Urothelium cell line (cell line): ENCODE results near the gene ERMARD.

Experiments used
- DNase-seq: peaks from one replicate; pipeline ENCODE4 v3.0.0; 2011; ENCODE audit warnings: low spot score, mixed read lengths
- FAIRE-seq: peaks from 2 replicates; lab custom pipeline; 2011; peaks lifted over from hg19 to GRCh38; lab: Jason Lieb, UNC

Gene ERMARD

GRCh38 chr6:169751242-169752073 lies at the start of gene ERMARD, which contains the start of gene DYNLT2:
Gene ERMARD, plus strand, starts transcription at chr6:169751622. Its CDS starts 36 bp downstream, at chr6:169751658.
Gene DYNLT2, minus strand, starts transcription at chr6:169751572. Its CDS starts 114 bp downstream, at chr6:169751458.
- DNase-seq (peak; percentile 94), FAIRE-seq (peak; percentile 55)

GRCh38 chr6:169701954-169702839 lies 49.2 kb upstream of the ERMARD start, which contains the start of the genes C6orf120 and WDR27:
Gene C6orf120, plus strand, starts transcription at chr6:169702126. Its CDS starts 334 bp downstream, at chr6:169702460.
Gene WDR27, minus strand, starts transcription at chr6:169702029. Its CDS starts 13,024 bp downstream, at chr6:169689005.
- peak; percentile 96 for DNase-seq
- no peak for FAIRE-seq

GRCh38 chr6:169702840-169703246 lies 48.6 kb upstream of the ERMARD start:
- FAIRE-seq (no peak), DNase-seq (no peak)

GRCh38 chr6:169707772-169708171 lies 43.6 kb upstream of the ERMARD start:
- DNase-seq (no peak), FAIRE-seq (no peak)

- DNase-seq (no peak), FAIRE-seq (no peak)
Measured at GRCh38 chr6:169709293-169709692, 42.1 kb upstream of the ERMARD start.

- DNase-seq: no peak
- no peak for FAIRE-seq
Measured at GRCh38 chr6:169710009-169710408, 41.4 kb upstream of the ERMARD start.

GRCh38 chr6:169714178-169714577 lies 37.2 kb upstream of the ERMARD start:
- DNase-seq (no peak), FAIRE-seq (no peak)

GRCh38 chr6:169714595-169714994 lies 36.8 kb upstream of the ERMARD start:
- no peak for DNase-seq
- FAIRE-seq: no peak

GRCh38 chr6:169719117-169719516 lies 32.3 kb upstream of the ERMARD start:
- DNase-seq (no peak), FAIRE-seq (no peak)

- no peak for FAIRE-seq
- DNase-seq: no peak
Measured at GRCh38 chr6:169720207-169720855, 31.1 kb upstream of the ERMARD start.

- DNase-seq: peak; percentile 61
Measured at GRCh38 chr6:169722362-169723199, 28.8 kb upstream of the ERMARD start.

GRCh38 chr6:169723200-169723909 lies 28.1 kb upstream of the ERMARD start:
- FAIRE-seq (no peak), DNase-seq (peak; percentile 48)

More at GRCh38 chr6:169722362-169723199, 28.8 kb upstream of the ERMARD start:
- FAIRE-seq: no peak

- DNase-seq (peak; percentile 68), FAIRE-seq (no peak)
Measured at GRCh38 chr6:169723991-169724493, 27.4 kb upstream of the ERMARD start.

- peak; percentile 75 for DNase-seq
- no peak for FAIRE-seq
Measured at GRCh38 chr6:169724494-169725124, 26.8 kb upstream of the ERMARD start, which contains the start of gene PHF10. Gene PHF10, minus strand, starts transcription at chr6:169724500. Its CDS starts 569 bp downstream, at chr6:169723931.

GRCh38 chr6:169725125-169726048 lies 26.0 kb upstream of the ERMARD start:
- FAIRE-seq: no peak
- no peak for DNase-seq

- FAIRE-seq: no peak
- no peak for DNase-seq
Measured at GRCh38 chr6:169726049-169726400, 25.4 kb upstream of the ERMARD start.

GRCh38 chr6:169726963-169727362 lies 24.5 kb upstream of the ERMARD start:
- FAIRE-seq (no peak), DNase-seq (no peak)
